DND-41 (cell line): Measurements from ENCODE around the gene PDE4D.
"Not testable (repeated sequence)": the region's sequence is repeated elsewhere in the genome, so short reads cannot be mapped to it uniquely, and the experiment has no call there.

Experiments used
- ATAC-seq: fragments of 200-7000 bp; cut with Tn5 transposase; 3 replicates; pipeline ENCODE4 v1.9.1; 2021; ENCODE audit warnings: low read depth; ENCODE audit not compliant: insufficient read depth
- DNase-seq: peaks from one replicate; pipeline ENCODE4 v3.0.0-alpha.2; 2020
- H2AFZ ChIP-seq: 2 replicates; pipeline ENCODE4 v1.6.0; 2012; ENCODE audit warnings: low read depth, low read length
- H3K27ac ChIP-seq: 2 replicates; pipeline ENCODE4 v1.5.1; 2012; ENCODE audit warnings: low read length, inconsistent platforms
- H3K27me3 ChIP-seq: fragments of 200-600 bp; sonication (generic); 2 replicates; pipeline ENCODE4 v1.6.0; 2012; ENCODE audit warnings: low read length, mild to moderate bottlenecking, inconsistent platforms; ENCODE audit not compliant: insufficient read depth, poor library complexity
- H3K36me3 ChIP-seq: 2 replicates; pipeline ENCODE4 v1.5.1; 2012; ENCODE audit warnings: low read length, inconsistent platforms; ENCODE audit not compliant: insufficient read depth
- H3K4me1 ChIP-seq: 2 replicates; pipeline ENCODE4 v1.5.1; 2012; ENCODE audit warnings: mild to moderate bottlenecking, low read length; ENCODE audit not compliant: insufficient read depth
- H3K4me2 ChIP-seq: 2 replicates; pipeline ENCODE4 v1.6.0; 2012; ENCODE audit warnings: mild to moderate bottlenecking, moderate library complexity, low read length, inconsistent platforms; ENCODE audit not compliant: insufficient read depth
- H3K4me3 ChIP-seq, 2 experiments: fragments of 200-600 bp in 1 of 2; shearing (Covaris generic) in 1 of 2; 2 replicates each; pipeline ENCODE4 v1.5.1; 2012 to 2016; ENCODE audit warnings: inconsistent platforms in 2 of 2, low read length in 2 of 2, mild to moderate bottlenecking in 2 of 2, low read depth in 1 of 2, moderate library complexity in 1 of 2
- H3K79me2 ChIP-seq: 2 replicates; pipeline ENCODE4 v1.6.0; 2012; ENCODE audit warnings: low read length, inconsistent platforms; ENCODE audit not compliant: insufficient read depth
- H3K9ac ChIP-seq: 2 replicates; pipeline ENCODE4 v1.6.0; 2012; ENCODE audit warnings: low read depth, mild to moderate bottlenecking, inconsistent platforms, low read length, moderate library complexity
- H3K9me3 ChIP-seq: 2 replicates; pipeline ENCODE4 v1.5.1; 2012; ENCODE audit warnings: low read length, moderate library complexity, mild to moderate bottlenecking, inconsistent platforms; ENCODE audit not compliant: insufficient read depth, severe bottlenecking
- H4K20me1 ChIP-seq: 2 replicates; pipeline ENCODE4 v1.6.0; 2012; ENCODE audit warnings: low read length; ENCODE audit not compliant: insufficient read depth
- CTCF ChIP-seq: IDR thresholded peaks from 2 replicates; pipeline ENCODE4 v1.5.1; 2012; ENCODE audit warnings: borderline replicate concordance, low read length, moderate library complexity, mild to moderate bottlenecking; ENCODE audit not compliant: poor library complexity, severe bottlenecking; ENCODE audit errors: extremely low read depth
- EZH2 ChIP-seq: IDR thresholded peaks from 3 replicates; pipeline ENCODE4 v1.6.1; 2012; ENCODE audit warnings: borderline replicate concordance, low read depth, mild to moderate bottlenecking, moderate library complexity, low read length, inconsistent platforms; ENCODE audit not compliant: severe bottlenecking

Gene PDE4D

GRCh38 chr5:59416451-59416850, 477.1 kb downstream of the PDE4D start:
- no peaks in the 10 kb centered on the region for H3K4me1 ChIP-seq
- H3K9ac ChIP-seq: no peak overlapping the region
- H3K36me3 ChIP-seq: no peaks in the 10 kb centered on the region
- no peak overlapping the region for H3K4me3 ChIP-seq
- no peak overlapping the region for H3K4me2 ChIP-seq
- H3K79me2 ChIP-seq: no peaks in the 10 kb centered on the region
- H3K9me3 ChIP-seq: no peaks in the 10 kb centered on the region
- ATAC-seq (no peak), DNase-seq (no peak)
- H4K20me1 ChIP-seq: no peaks in the 10 kb centered on the region
- no peak overlapping the region for H3K27ac ChIP-seq
- TF ChIP-seq CTCF: no peak
- TF ChIP-seq EZH2: no peak
- no peak overlapping the region for H2AFZ ChIP-seq
- H3K27me3 ChIP-seq: no peaks in the 10 kb centered on the region

GRCh38 chr5:59416026-59416425, 477.5 kb downstream of the PDE4D start:
- no peak overlapping the region for H2AFZ ChIP-seq
- no peaks in the 10 kb centered on the region for H3K79me2 ChIP-seq
- DNase-seq: no peak
- no peak for ATAC-seq
- H3K4me2 ChIP-seq: no peak overlapping the region
- no peaks in the 10 kb centered on the region for H3K4me1 ChIP-seq
- H3K36me3 ChIP-seq: no peaks in the 10 kb centered on the region
- H3K9ac ChIP-seq: no peak overlapping the region
- no peaks in the 10 kb centered on the region for H3K9me3 ChIP-seq
- H3K27me3 ChIP-seq: no peaks in the 10 kb centered on the region
- H3K27ac ChIP-seq: no peak overlapping the region
- no peaks in the 10 kb centered on the region for H4K20me1 ChIP-seq
- H3K4me3 ChIP-seq: no peak overlapping the region
- TF ChIP-seq CTCF: no peak
- no peak for TF ChIP-seq EZH2

GRCh38 chr5:59412428-59412827, 481.1 kb downstream of the PDE4D start:
- no peaks in the 10 kb centered on the region for H3K4me1 ChIP-seq
- no peak overlapping the region for H3K9ac ChIP-seq

GRCh38 chr5:59408997-59409396, 484.5 kb downstream of the PDE4D start:
- not testable (repeated sequence) for H3K79me2 ChIP-seq, H2AFZ ChIP-seq, H3K27me3 ChIP-seq, DNase-seq, H3K4me2 ChIP-seq, H3K9ac ChIP-seq, H3K9me3 ChIP-seq, H3K4me3 ChIP-seq, H4K20me1 ChIP-seq, H3K36me3 ChIP-seq, ATAC-seq, H3K4me1 ChIP-seq, H3K27ac ChIP-seq

More at GRCh38 chr5:59412428-59412827, 481.1 kb downstream of the PDE4D start:
- DNase-seq (no peak), ATAC-seq (no peak)
- no peak for TF ChIP-seq EZH2
- no peak for TF ChIP-seq CTCF
- H3K27me3 ChIP-seq: no peaks in the 10 kb centered on the region
- H3K4me3 ChIP-seq: no peak overlapping the region
- H3K36me3 ChIP-seq: no peaks in the 10 kb centered on the region
- no peak overlapping the region for H3K27ac ChIP-seq
- H4K20me1 ChIP-seq: no peaks in the 10 kb centered on the region
- peaks cover 3% of the 10 kb centered on the region for H3K9me3 ChIP-seq
- no peak overlapping the region for H3K4me2 ChIP-seq
- no peaks in the 10 kb centered on the region for H3K79me2 ChIP-seq
- no peak overlapping the region for H2AFZ ChIP-seq
